Stimulated activated CD4-positive, alpha-beta T cell treated with anti-CD3 and anti-CD28 coated beads, Interleukin-12 subunit alpha, Interleukin-12 subunit beta, amount 100 ng/mL, for 24 hours (primary cell): ENCODE data around the gene CREM.
"Not testable (repeated sequence)": the region's sequence is repeated elsewhere in the genome, so short reads cannot be mapped to it uniquely, and the experiment has no call there.

Experiments used
- DNase-seq, 2 experiments: peaks; one replicate each; pipeline ENCODE4 v3.0.0-alpha.2; 2020; ENCODE audit warnings: low read depth in 2 of 2

The CREM gene

GRCh38 chr10:35194471-35194870 is 67.8 kb downstream of the CREM start:
- DNase-seq = no peak

DNA sequence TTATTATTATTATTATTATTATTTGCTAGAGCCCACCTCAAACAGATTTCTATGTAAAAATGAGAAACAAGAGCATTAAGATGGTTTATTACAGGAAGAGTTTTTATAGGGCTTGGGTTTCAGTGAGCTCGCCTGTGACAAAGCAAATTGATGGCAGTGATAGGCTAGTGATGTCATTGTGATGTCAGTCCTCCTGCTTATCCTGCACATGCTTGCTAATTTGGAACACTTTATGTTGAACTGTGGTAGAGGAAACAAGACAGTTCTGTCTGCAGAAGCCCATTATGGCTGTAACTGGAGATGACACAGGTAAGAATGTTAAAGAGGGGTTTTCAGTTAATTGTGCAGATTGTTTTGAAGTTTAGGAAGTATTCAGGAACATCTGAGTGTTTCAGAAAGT is 68.3 kb downstream of the CREM start:
- no peak for DNase-seq

DNA sequence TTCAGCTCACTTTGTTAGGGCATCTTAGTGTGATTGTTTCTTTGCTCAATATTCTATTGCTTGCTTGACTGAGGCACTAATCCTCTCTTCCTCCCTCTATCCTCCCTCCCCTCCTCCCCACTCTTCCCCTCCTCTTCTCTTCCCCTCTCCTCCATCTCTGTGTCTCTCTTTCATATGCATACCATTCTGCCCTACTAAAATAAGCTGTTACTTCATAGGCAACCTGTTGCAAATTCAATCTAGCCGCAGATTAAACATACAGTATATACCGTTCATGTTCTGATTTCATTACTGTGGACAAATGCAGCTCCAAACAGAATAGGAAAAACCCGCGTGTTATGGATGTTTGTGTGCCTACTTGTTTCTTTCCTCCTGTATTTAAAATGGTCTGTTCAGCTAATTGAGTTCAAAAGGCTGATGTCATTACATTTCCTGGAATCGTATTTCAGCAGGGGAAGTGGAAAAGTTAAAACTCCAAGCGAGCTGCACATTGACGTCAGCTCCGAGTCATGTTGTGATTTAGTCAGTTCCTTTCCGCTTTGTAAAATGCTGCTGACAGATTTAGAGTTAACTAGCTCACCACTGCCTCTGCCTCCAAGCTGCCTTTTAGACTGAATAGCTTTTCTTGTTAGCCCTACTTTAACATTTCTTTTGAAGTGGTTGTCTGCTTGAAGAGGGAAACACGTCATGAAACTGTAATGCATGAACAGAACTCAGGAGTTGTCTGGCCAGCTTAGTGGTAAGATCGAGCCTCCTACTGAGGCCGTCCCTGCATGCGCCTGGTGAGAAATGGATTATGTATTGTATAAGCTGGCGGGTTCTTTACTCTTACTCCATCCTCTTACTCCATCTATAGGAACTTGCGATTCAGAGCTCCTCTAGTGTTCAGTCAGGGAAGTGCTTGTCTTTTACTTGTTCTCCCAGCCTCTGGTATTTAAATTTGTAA is 69.0 kb downstream of the CREM start:
- DNase-seq = peak; percentile 46 to 63

DNA sequence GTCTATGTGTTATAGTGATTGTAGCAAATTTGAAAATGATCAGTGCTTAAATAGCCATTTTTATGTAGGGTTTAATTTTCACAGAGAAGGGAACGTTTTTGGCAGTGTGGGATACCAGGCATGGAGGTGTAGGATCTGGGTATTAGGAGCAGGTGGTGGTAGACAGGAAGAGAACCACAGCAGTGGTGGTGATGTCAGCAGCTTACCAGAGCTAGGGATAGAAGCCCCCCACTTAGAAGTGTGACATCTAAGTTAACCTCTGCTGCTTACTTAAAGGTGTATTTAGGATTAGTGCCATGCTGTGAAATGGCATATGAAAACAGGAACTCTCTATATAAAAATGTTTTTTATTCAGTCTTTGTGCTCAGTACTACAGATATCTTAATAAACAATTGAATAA is 73.8 kb downstream of the CREM start:
- DNase-seq = no peak

DNA sequence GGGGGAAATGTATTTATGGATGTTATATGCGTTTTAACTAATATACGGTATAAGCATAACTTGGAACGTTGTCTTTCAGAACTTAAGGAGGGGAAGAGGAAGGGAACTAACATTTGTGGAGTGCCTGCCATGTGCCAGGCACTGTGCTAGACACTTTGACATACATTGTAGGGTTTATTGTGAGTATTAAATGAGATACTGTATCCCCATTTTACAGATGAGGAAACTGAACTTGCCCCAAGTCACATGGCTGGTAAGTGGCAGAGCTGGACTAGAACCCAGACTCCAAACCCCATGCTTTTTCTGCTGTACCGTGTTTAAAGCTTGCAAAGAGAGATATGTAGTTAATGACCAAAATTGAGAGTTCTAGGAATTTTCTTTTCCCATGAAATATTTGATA is 74.6 kb downstream of the CREM start:
- DNase-seq = no peak

GRCh38 chr10:35202050-35202449 is 75.4 kb downstream of the CREM start:
- DNase-seq = no peak

GRCh38 chr10:35203745-35204144 is 77.1 kb downstream of the CREM start:
- DNase-seq = no peak

GRCh38 chr10:35204650-35205319 is 78.1 kb downstream of the CREM start:
- DNase-seq = no peak

DNA sequence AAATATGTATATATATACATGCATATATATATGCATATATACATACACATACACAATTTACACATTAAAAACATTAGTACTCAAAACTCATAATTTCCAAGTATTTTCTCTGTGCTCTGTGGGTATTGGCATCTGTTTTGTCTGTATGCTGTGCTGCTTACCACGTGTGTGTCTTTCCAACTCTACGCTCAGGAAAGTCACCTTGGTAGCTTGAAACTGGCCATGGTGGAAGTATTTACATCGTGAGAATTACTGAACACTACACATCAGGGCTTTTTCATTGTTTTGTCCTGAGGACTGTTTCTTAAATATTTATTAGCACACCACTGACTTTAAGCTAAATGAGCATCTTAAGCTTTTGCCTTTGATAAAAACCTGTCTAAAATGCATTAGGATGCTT is 79.6 kb downstream of the CREM start:
- DNase-seq = no peak

DNA sequence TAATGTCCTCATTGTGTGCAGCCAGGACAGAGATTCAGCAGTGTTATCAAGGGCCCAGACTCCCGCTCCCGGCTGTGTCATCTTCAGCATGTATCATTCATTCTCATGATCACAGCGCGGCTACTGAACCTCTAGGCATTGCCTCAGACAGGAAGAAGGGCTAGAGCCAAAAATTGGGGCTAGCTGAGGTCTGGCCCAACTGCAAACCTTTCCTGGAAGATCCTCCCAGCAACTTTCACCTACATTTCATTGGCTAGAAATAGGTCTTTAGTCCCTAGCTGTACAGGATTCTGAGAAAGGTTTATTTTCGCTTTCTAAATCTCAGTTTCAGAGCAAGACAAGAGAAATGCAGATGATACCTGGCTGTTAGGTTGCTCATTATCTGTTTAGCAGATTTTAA is 81.9 kb downstream of the CREM start:
- peak in 1 of 2 experiments; percentile 18 for DNase-seq

DNA sequence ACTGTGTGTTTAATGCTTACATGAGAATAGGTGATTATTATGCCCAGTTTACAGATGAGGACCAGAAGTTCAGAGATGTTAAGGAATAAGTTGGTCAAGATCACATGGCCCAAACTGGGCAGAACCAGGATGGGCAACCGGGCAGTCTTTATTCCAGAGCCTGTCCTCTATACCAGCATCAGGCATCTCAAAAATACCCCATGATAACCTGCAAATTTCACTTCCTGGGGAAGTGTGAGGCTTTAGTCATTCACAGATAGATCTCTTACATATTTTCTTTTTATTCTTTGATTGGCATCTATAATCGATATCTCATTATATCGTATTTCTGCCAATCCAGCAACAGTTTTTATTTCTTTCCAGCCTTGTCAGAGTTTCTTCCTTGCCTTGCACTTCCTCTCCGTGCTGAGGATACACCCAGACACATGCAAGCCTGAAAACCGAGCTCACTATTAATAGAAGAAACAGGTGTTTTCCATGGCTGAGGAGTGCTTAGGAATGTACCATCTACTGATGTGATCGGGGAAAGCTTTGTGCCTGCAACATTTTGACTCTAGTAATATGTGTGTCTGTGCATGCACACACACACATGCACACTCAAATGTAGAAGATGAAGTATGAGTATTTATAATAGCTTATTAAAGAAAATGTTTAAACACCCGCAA is 82.4 kb downstream of the CREM start:
- DNase-seq = no peak

DNA sequence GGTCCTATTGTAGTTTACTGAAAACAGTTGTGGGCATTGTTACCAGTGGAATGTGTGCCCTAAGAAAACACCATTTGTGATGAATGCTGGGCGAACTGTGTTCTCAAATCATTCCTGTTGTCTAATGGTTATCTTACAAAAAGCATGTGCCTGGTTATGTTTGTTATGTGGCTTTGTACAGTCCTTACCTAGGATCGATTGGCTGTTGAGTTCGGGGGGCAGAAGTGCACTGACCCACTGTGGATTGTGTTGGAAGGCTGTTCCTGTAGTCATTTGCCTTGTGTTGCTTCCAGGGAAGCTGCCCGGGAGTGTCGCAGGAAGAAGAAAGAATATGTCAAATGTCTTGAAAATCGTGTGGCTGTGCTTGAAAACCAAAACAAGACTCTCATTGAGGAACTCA is 84.3 kb downstream of the CREM start:
- no peak for DNase-seq

DNA sequence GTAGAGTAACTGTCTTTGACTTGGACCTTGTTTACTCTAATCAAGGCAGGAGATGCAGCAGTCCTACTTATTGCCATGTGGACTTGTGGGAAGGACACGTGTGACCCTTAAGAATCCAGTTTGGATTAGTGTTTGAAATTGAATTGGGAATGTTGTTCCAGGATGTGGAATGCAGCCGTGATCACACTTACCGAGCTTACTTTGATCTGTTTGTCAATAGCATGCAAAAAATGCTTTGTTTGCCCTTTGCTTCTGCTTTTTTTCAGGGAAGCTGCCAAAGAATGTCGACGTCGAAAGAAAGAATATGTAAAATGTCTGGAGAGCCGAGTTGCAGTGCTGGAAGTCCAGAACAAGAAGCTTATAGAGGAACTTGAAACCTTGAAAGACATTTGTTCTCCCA is 84.7 kb downstream of the CREM start:
- DNase-seq = no peak

DNA sequence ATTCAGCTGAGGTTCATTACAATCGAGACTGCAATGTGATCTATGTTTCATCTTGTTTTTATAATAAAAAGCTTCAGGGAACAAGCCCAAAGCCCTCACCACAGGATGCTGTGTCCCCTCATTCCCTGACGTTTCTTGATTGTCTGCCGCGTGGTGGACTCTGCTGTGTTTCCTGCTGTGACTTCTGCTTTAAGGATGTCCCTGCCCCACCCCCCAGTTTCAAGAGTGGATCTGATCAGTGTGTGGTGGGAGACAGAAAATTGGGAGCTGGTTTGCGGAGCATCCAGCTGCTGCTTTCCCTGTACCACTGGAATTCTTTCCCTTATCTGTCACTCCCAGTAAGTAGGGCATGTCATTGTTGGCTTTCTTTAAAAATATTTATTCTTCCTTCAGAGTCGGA is 86.2 kb downstream of the CREM start:
- DNase-seq = no peak

- DNase-seq = no peak
These were observed 87.1 kb downstream of the CREM start for GRCh38 chr10:35213699-35214098.

DNA sequence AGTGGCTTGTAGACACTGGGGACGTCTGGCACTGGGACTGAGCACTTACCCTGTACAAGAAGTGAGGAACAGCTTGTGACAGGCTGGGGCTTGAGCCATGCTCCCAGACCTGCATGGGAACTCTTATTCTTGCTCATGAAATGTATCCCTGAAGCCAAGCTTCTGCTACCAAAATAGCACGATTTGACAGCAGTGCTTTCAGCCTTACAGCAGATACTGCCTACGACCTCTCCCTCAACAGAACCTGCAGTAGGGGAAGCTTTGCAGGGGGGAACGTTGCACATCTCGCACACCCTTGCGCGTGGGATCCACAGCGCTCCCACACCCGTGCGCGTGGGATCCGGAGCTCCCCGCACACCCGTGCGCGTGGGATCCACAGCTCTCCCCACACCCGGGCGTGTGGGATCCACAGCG is 88.0 kb downstream of the CREM start:
- DNase-seq = no peak

GRCh38 chr10:35215107-35215506 is 88.5 kb downstream of the CREM start:
- DNase-seq = no peak

DNA sequence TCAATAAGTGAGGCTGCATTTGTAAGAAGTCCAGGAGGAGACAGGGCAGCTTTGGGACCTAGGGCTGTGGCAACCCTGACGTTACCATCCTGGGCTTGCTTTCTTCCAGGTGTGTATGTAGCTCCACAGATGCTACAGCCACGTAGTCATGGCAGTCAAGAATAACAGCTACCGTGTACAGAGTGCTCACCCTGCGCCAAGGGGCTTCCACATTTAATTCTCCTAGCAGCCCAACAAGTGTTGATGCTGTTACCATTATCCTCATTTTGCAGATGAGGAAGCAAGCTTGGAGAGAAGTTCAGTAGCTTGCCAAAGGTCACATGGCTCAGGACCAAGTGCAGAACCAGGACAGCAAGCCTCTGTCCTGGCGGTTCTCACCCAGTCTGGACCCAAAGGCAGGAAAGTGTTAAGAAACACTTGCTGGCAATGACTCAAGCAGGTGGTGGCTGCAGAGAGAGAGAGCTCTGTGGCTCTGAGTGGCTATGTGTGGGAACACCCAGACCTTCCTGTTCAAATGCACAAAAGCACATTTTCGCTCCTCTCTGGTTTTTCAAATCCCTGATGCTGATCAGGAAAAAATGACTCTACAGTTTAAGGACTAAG is 89.8 kb downstream of the CREM start:
- no peak for DNase-seq

DNA sequence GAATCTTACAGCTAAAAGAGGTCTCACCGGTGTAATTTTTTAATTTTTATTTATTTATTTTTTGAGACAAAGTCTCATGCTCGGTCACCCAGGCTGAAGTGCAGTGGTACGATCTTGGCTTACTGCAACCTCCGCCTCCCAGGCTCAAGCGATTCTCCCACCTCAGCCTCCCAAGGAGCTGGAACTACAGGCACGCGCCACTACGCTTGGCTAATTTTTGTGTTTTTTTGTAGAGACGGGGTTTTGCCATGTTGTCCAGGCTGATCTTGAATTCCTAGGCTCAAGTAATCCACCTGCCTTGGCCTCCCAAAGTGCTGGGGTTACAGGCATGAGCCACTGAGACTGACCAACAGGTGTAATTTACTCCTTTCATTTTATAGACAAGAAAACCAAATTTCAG is 90.3 kb downstream of the CREM start:
- not testable (repeated sequence) for DNase-seq

- DNase-seq = no peak
These were observed 90.8 kb downstream of the CREM start for GRCh38 chr10:35217455-35217854.

DNA sequence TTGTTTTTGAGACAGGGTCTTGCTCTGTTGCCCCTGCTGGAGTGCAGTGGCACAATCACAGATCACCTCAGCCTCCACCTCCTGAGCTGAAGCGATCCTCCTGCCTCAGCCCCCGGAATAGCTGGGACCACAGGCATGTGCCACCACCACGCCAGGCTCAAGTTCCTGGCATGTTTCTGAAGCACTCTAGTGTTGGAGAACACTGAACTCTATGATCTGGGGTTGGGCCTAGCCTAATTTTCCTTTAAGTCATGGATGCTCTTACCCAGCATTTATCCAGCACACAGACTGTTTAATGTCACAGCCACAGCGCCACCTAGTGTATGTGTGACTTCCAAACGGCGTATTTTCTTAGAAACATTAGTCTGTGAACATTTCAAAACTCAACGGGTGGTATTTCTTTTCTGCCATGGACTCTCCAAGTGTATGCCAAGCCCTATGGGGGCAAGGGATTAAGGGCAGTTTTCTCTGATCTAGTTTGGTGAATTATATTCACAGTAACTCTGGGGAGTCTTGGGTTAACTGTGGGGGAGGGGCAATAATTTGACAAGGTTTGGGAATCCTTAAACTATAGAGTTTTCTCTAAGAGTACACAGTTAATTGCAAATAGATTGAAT is 91.8 kb downstream of the CREM start:
- DNase-seq = peak; percentile 59 to 86

DNA sequence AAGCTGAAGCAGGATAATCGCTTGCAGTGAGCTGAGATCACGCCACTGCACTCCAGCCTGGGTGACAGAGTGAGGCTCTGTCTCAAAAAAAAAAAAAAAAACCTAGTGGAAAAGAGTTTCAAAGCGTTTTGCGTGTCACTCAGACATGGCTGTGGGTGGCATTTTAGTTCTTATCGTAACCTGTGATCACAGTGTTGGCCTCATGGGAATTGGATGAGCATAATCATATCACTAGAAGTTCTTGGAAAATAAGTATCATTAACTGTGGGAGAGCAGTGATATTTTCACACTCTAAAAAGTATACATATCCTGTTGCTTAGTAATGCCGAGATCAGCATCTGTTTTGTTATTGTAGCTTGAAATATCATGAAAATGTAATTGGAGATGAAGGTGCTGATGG is 92.6 kb downstream of the CREM start:
- no peak for DNase-seq
